H4 (cell line): ENCODE measurements around the gene FMO2. TPM values are rescaled to one million over a fixed set of nuclear protein-coding genes. Genes with fewer than 3 reads are reported as not detected.
"Not testable (repeated sequence)": the region's sequence is repeated elsewhere in the genome, so short reads cannot be mapped to it uniquely, and the experiment has no call there.

Experiments used
- DNase-seq: peaks from one replicate; pipeline ENCODE4 v3.0.0-alpha.2; 2015; ENCODE audit warnings: low spot score
- total RNA-seq: library from RNA; depleted of rRNA; stranded (reverse); fragments of >200 nt; shearing (Covaris generic); gene quantifications from 2 replicates; pipeline ENCODE4 v1.2.3, GENCODE V29; 2014

The FMO2 gene
- total RNA-seq, 1 experiment from 2014 or later: not detected

GRCh38 chr1:171219346-171220080, 34.4 kb downstream of the FMO2 start:
- DNase-seq: peak; percentile 52

GRCh38 chr1:171220081-171220420, 35.0 kb downstream of the FMO2 start:
- peak; percentile 87 for DNase-seq

- DNase-seq: peak; percentile 73
These were observed 35.5 kb downstream of the FMO2 start for GRCh38 chr1:171220581-171221054.

GRCh38 chr1:171221665-171222591, 36.8 kb downstream of the FMO2 start:
- DNase-seq: peak; percentile 34

GRCh38 chr1:171222936-171223335, 37.8 kb downstream of the FMO2 start:
- no peak for DNase-seq

GRCh38 chr1:171224257-171224656, 39.2 kb downstream of the FMO2 start:
- DNase-seq: not testable (repeated sequence)

- DNase-seq: peak; percentile 77
These were observed 41.8 kb downstream of the FMO2 start for GRCh38 chr1:171226747-171227370.

- DNase-seq: no peak
These were observed 46.2 kb downstream of the FMO2 start for GRCh38 chr1:171231326-171231725.

GRCh38 chr1:171233183-171233582, 48.1 kb downstream of the FMO2 start:
- no peak for DNase-seq

GRCh38 chr1:171236231-171236630, 51.1 kb downstream of the FMO2 start:
- DNase-seq: not testable (repeated sequence)

GRCh38 chr1:171243878-171244277, 58.8 kb downstream of the FMO2 start:
- DNase-seq: no peak

GRCh38 chr1:171245458-171246064, 60.5 kb downstream of the FMO2 start:
- peak; percentile 28 for DNase-seq

GRCh38 chr1:171247501-171247900, 62.4 kb downstream of the FMO2 start:
- DNase-seq: no peak

- DNase-seq: no peak
These were observed 63.2 kb downstream of the FMO2 start, which contains the start of gene FMO1 for GRCh38 chr1:171248302-171248701. FMO1 (plus strand) TSS chr1:171248494; CDS start chr1:171258088, 9,594 bp downstream.

GRCh38 chr1:171248841-171249240, 63.7 kb downstream of the FMO2 start:
- no peak for DNase-seq

GRCh38 chr1:171250263-171250662, 65.2 kb downstream of the FMO2 start:
- DNase-seq: no peak

- DNase-seq: peak; percentile 31
These were observed 66.2 kb downstream of the FMO2 start for GRCh38 chr1:171251042-171251951.

GRCh38 chr1:171251952-171252300, 66.8 kb downstream of the FMO2 start:
- no peak for DNase-seq

- DNase-seq: no peak
These were observed 67.4 kb downstream of the FMO2 start for GRCh38 chr1:171252482-171252881.

- no peak for DNase-seq
These were observed 69.8 kb downstream of the FMO2 start for GRCh38 chr1:171254859-171255258.
